ENCODE data around the gene MESP2. TPM values are rescaled to one million over a fixed set of nuclear protein-coding genes. Genes with fewer than 3 reads are reported as not detected.

The MESP2 gene
- total RNA-seq, 2 experiments from 2014 or later: not detected

DNA sequence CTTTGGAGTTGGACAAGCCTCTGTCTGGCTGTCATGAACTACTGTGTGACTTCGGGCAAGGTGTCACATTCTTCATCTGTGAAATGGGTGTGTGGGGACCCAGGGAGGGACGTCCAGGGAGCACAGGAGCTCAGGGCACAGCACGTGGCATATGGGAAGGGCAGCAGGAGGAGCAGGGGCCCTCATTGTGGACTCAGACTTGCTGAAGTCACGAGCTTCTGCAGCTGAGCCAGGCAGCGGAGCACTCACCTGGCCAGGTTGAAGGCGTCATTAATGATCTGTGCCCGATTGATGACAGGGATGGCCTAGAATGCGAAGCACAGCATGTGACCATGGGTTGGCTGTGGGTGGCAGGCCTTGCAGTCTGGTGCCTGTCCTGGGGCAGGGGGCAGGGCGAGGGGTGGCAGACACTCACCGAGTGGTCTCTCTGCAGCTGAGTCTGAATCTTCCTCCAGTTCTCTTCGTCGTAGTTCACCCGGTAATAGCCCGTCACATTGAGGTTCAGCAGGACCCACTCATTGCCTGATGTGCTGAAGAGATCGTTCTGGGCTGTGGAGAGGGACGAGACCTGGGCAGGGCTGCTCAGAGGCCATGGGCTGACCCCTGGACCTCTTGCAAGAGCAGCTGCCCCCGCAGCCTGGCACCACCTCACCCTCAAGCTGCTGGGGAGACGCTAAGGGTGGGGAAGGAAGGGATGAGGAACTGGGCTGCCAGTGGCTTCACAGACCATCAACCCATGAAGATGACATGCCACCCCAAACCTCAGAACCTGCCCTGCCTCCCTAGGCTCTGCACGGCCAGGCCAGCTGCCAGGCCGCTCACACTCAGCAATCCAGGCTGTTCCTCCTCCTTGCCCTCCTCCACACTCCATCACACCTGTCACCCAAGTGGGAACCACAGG is 23.1 kb downstream of the MESP2 start:
- Histone ChIP-seq H3K4me1 (ENCODE audit: insufficient read depth, low read length, poor library complexity, severe bottlenecking) (no peaks in the 10 kb centered on the region), H3K4me3 (ENCODE audit: low read depth, low read length, poor library complexity, severe bottlenecking) (no peak overlapping the region), H3K27ac (ENCODE audit: low read depth, low read length, poor library complexity, severe bottlenecking) (no peak overlapping the region), H3K79me2 (ENCODE audit: insufficient read depth, low read depth, low read length) (no peaks in the 10 kb centered on the region), H3K4me2 (ENCODE audit: low read length) (no peak overlapping the region), H3K36me3 (ENCODE audit: insufficient read depth, low read length) (no peaks in the 10 kb centered on the region), H2AFZ (ENCODE audit: low read length) (no peak overlapping the region), H3K9me3 (ENCODE audit: low read length) (no peaks in the 10 kb centered on the region), H3K9me2 (ENCODE audit: insufficient read depth, low read length) (no peaks in the 10 kb centered on the region), H4K20me1 (ENCODE audit: insufficient read depth, low read length) (no peaks in the 10 kb centered on the region)
- DNase-seq (ENCODE audit: low spot score): no peak
- CTCF ChIA-PET (ENCODE audit: unreplicated experiment): no interaction called here
- no peak for TF ChIP-seq EZH2phosphoT487 (IDR thresholded peaks at IDR 0.05; ENCODE audit: borderline replicate concordance, low read depth, low read length)
- TF ChIP-seq, protein P1, sequence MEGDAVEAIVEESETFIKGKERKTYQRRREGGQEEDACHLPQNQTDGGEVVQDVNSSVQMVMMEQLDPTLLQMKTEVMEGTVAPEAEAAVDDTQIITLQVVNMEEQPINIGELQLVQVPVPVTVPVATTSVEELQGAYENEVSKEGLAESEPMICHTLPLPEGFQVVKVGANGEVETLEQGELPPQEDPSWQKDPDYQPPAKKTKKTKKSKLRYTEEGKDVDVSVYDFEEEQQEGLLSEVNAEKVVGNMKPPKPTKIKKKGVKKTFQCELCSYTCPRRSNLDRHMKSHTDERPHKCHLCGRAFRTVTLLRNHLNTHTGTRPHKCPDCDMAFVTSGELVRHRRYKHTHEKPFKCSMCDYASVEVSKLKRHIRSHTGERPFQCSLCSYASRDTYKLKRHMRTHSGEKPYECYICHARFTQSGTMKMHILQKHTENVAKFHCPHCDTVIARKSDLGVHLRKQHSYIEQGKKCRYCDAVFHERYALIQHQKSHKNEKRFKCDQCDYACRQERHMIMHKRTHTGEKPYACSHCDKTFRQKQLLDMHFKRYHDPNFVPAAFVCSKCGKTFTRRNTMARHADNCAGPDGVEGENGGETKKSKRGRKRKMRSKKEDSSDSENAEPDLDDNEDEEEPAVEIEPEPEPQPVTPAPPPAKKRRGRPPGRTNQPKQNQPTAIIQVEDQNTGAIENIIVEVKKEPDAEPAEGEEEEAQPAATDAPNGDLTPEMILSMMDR (conservative IDR thresholded peaks at IDR 0.05; ENCODE audit: low read length): no peak
- intact Hi-C loops (cut with micrococcal nuclease; ENCODE audit: unreplicated experiment): no loop called here
- POLR2A ChIA-PET: no interaction called here
- BruUV-seq (replicated peaks): no TSS peak

DNA sequence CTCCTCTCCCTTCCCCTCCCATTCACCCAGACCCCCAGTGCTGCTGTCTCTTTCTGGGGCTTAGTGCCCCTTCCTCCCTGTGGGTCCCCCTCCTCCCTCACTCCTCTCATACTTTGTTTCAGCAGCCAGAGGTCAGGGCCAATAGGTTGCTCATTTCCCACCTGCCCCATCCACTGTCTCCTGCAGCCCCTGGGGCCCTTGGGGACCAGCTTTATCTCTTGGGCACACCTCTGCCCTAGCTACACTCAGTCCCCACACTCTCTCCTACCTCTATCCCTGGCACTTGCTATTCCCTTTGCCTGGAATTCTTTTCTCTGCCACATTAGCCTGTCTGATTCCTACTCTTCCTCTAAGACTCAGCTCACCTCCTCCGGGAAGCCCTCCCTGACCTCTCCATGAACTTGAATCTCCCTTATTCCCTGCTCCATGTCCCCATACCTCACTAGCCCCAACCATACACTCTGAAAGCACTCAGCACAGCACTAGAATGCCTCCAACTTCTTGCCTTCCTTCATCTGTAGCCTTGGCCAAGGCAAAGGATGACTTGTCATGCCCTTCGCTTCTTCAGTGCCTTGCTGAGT is 23.9 kb downstream of the MESP2 start:
- no peaks in the 10 kb centered on the region for H3K79me2 ChIP-seq (ENCODE audit: insufficient read depth, low read depth, low read length)
- CTCF ChIA-PET (ENCODE audit: unreplicated experiment): no interaction called here
- intact Hi-C loops (cut with micrococcal nuclease; ENCODE audit: unreplicated experiment): no loop called here
- TF ChIP-seq EZH2phosphoT487 (IDR thresholded peaks at IDR 0.05; ENCODE audit: borderline replicate concordance, low read depth, low read length): no peak
- TF ChIP-seq, protein P1 (conservative IDR thresholded peaks at IDR 0.05; ENCODE audit: low read length): no peak
- H3K4me1 ChIP-seq (ENCODE audit: insufficient read depth, low read length, poor library complexity, severe bottlenecking): no peaks in the 10 kb centered on the region
- no peak overlapping the region for H2AFZ ChIP-seq (ENCODE audit: low read length)
- BruUV-seq (replicated peaks): no TSS peak
- H3K4me2 ChIP-seq (ENCODE audit: low read length): no peak overlapping the region
- H3K9me2 ChIP-seq (ENCODE audit: insufficient read depth, low read length): no peaks in the 10 kb centered on the region
- H3K36me3 ChIP-seq (ENCODE audit: insufficient read depth, low read length): no peaks in the 10 kb centered on the region
- H3K27ac ChIP-seq (ENCODE audit: low read depth, low read length, poor library complexity, severe bottlenecking): no peak overlapping the region
- DNase-seq (ENCODE audit: low spot score): no peak
- H4K20me1 ChIP-seq (ENCODE audit: insufficient read depth, low read length): no peaks in the 10 kb centered on the region
- no peaks in the 10 kb centered on the region for H3K9me3 ChIP-seq (ENCODE audit: low read length)
- POLR2A ChIA-PET: no interaction called here
- no peak overlapping the region for H3K4me3 ChIP-seq (ENCODE audit: low read depth, low read length, poor library complexity, severe bottlenecking)

Measured in OCI-LY7 (cell line).